NCI-H82 treated with DMSO at 0.1 percent for 48 hours (cell line): ENCODE results near the gene DICER1.
"Not testable (repeated sequence)": the region's sequence is repeated elsewhere in the genome, so short reads cannot be mapped to it uniquely, and the experiment has no call there.

Experiments used
- DNase-seq: peaks from one replicate; lab custom pipeline; 2025; ENCODE audit not compliant: unreplicated experiment; lab: John Stamatoyannopoulos, UW

Gene DICER1

DNA sequence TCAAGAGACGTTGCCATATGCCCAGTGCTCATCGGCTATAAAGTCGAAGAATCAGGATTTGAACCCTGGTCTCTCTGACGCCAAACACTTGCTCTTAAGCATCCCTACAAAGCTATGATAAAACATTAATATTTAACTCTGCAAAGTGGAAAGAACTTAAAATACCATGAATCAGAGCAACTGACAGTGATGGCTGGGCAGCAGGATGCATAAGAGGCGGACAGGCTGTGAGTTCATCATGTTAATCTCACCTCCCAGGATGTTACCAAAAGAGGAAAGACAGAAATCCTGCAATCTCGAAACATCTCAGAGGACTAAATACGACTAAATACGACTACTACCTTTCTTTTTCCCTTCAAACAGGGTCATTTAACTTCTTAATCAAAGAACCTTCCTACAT lies 5.8 kb downstream of the DICER1 start:
- DNase-seq: no peak

DNA sequence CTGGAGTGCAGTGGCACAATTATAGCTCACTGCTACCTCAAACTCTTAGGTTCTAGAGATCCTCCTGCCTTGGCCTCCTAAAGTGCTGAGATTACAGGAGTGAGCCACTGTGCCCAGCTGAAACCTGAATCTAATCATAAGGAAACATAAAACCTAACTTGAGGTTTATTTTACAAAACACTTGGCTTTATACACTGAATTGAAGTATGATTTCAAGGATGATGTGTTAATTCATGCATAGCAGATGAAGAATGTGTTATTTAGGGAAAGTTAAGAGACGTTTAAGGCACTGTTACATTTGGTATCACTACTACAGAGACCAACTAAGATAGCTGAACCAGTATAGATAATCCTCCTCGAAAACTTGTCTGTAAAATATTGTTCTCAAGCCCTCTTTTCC lies 6.4 kb downstream of the DICER1 start:
- no peak for DNase-seq

DNA sequence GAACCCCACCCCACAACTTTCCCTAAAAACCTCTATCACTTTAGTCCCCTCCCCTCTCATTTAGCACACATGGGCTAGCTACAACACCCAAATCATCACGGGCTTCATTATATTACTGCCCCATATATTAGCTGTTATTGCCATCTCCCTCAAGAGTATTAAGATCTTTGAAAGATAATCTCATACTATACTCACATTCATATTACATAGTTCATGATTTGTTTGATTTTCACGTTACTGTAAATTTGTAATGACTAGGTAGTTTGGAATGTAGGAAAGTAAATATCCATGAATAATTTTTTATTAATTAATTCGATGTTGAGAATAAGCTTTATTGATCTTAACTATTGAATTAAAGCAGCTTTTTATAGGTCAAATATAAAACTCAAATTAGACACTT lies 7.9 kb downstream of the DICER1 start:
- DNase-seq: no peak

GRCh38 chr14:95147597-95147996 lies 9.7 kb downstream of the DICER1 start:
- no peak for DNase-seq

GRCh38 chr14:95146079-95146771 lies 11.1 kb downstream of the DICER1 start:
- DNase-seq: no peak

GRCh38 chr14:95144849-95145248 lies 12.5 kb downstream of the DICER1 start:
- DNase-seq: no peak

DNA sequence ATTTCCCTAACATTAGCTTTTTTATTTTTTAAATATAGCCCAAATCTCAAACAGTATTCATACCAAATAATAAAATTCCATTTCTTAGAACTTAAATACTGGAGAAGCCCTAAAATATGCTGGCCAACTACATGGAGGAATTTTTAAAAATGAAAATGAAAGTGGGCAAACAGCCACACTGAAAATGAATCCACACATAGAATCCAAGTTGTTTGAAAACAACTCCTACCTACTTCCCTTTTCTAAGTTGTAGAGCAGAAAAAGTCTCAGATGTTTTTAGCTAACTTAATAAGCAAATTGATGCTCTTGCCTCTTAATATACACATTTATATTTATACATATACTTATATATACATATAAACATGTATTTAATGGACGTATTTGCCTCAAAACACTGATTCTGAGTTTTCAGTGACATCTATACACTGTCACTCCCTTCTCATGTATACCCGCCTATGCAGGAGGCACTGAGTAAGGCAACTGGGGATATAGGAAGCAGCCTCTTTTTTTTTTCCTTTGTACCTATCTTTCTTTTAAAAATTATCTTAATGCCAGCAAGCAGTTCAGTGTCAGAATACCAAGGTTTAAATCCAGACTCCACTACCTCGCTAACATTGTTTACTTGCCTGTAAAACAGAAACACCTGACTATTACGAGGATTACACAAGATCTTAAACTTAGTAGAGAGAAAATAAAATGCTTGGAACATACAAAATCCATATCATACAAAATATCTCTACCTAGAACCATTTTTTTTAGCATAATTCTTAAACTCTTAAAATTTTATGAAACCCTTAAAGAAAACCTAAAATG lies 13.3 kb downstream of the DICER1 start:
- no peak for DNase-seq

DNA sequence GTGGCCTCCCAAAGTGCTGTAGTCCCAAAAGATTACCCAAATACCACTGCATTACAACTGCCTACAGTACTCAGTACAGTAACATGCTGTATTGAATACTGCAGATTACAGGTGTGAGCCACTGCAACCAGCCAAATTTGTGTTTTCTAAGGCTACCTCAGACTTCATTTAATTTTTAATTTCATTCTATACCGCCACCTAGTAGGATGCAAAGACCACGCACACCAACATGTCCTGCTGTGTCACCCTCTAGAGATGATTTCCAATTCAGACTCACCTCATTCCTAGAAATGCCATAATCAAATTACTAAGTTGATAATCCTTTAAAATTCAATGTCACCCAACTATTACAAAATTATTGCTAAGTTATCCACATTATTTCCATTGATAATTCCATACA lies 15.1 kb downstream of the DICER1 start:
- DNase-seq: no peak

DNA sequence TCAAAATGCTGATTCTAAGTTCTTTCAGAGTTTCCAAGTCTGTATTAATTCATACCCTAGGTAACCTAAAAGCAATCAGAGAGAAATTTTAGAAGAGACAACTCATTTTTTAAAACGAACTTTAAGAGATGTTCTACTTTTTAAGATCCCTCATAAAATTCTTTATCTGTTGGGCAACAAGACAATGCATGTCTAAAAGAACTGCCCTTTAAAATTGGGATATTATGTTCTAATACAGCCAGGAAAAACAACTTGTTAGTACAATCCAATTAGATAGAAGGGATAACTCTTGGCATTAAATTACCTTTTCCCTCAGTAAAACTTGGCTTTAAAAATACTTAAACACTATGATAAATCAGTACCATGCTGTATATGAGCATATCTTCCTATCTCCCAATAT lies 15.6 kb downstream of the DICER1 start:
- no peak for DNase-seq

- DNase-seq: no peak
Measured at GRCh38 chr14:95140060-95140858, 17.1 kb downstream of the DICER1 start.

DNA sequence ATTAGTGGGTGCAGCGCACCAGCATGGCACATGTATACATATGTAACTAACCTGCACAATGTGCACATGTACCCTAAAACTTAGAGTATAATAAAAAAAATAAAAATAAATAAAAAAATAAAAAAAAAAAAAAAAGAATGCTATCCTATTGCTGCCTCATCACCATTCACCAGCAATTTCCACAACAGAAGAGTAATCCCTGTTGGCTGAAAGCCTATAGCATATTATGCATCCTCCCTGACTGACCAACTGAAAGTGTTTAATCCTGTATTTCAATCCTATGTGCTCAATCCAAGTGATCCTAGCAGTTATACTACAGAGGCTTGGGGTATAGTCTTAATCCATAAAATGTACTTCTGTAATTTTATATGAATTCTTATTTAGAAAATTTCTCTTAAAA lies 18.5 kb downstream of the DICER1 start:
- DNase-seq: no peak

DNA sequence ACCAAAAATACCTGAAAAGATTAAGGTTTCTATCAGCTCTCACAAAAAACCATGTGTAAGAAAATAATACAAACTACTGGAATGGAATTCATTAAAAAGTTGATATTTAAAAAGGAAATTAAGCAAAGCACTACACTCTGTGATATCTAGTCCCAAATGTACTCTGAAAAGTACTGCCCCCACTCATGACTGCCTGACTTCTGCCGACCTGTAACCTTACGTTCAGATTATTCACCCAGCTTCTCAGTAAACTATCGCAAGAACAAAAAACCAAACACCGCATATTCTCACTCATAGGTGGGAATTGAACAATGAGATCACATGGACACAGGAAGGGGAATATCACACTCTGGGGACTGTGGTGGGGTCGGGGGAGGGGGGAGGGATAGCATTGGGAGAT lies 18.9 kb downstream of the DICER1 start:
- DNase-seq: not testable (repeated sequence)

- DNase-seq: no peak
Measured at GRCh38 chr14:95137804-95138167, 19.5 kb downstream of the DICER1 start.

DNA sequence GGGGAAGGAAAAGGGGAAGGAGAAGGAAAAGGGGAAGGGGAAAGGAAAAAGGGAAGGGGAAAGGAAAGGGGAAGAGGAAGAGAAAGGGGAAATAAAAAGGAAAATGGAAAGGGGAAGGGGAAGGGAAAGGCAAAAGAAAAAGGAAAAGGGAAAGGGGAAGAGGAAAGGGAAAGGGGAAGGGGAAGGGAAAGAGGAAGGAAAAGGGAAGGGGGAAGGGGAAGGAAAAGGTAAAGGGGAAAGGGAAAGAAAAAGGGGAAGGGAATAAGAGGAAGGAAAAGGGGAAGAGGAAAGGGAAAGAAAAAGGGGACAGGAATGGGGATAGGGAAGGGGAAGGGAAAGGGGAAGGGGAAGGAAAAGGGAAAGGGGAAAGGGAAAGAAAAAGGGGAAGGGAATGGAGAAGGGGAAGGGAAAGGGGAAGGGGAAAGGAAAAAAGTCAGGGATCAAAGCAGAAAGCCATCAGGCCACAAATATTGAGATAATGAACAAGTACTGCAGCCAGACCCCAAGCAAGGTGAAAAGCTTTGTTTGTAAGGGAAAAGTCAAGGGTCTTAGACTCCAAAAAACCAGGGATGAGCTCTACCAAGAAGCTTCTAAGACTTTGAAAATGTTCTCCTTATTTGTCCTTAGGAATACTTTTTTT lies 20.0 kb downstream of the DICER1 start:
- no peak for DNase-seq

GRCh38 chr14:95136631-95137030 lies 20.7 kb downstream of the DICER1 start:
- no peak for DNase-seq

DNA sequence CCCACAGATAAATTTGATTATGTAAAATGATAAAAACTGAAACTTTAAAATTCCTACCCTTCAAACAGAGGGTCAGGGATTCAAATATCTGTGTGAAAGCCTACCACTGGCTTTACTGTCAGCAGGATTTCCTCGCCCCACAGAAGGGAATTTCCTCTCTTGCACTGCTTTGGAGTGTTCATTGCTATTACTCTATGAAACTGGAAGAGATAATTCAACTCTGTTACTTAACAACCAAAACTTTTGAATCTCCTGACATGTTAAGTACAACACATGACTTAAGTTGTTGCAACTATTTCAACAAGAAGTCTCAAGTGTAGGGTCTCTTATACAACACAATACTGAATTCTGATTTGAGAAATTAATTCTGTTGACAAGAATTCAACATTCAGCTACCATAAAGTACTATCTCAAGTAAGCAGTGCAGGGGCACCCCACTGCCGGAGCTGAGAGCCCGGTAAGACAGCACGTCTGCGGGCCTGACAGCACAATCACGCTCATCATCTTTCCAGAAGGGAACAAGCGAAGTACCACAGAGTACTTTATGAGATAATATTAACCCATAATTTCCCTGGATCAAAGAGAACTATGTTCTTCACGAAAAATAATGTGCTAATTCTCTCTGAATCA lies 22.9 kb downstream of the DICER1 start:
- DNase-seq: no peak

DNA sequence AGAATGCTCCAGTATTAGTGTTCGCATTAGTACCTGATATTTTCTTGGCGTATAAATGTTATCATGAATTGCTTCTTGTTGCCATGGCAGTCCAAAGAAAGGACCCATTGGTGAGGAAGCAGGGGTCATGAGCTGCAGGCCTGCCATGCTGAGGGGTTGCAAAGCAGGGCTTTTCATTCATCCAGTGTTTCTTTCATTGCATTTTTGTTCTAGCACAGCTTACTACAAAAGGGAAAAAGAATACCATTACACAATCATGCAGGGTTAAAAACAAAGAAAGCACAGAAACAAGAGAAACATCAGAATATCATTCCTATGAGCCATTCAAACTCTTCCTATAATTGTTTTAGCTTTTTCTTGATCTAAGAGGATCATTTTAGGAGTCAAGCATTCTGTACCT lies 24.0 kb downstream of the DICER1 start:
- no peak for DNase-seq

GRCh38 chr14:95132760-95133159 lies 24.6 kb downstream of the DICER1 start:
- no peak for DNase-seq

DNA sequence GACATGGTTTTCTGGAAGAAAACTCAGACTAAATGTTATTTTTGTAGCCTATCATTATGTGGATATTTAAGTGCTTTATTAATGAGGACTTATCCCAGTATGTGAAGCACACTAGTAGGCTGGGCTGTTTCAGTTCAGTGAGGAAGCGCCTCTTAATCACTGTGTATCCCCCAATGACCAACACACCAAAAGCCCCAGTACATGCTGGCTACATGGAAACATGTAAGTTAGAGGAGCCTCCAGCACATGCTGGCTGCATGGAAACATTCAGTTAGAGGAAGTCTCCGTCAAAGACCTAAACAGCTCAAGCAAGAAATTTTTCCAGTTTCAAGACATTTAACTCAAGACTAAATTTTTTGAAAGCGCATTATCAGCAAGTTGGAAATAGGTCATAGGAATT lies 26.8 kb downstream of the DICER1 start:
- no peak for DNase-seq

DNA sequence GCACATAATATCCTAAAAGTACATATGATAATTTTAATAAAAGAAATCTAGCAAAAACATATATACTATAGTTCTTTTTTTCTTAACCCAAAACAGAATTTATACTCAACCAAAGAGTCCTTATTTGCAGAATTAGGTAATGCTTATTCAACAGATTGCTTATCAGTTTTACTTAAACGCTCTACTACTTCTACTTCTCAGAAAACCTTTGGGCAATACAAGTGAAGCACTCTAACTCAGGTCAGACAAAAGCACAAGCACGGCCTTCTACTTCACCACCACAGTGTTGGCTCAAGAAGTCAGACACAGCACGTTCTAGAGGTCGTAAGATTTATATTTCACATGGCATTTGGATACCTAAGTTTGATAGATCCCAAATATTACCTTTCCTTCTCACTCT lies 29.2 kb downstream of the DICER1 start:
- DNase-seq: no peak

GRCh38 chr14:95127531-95127911 lies 29.8 kb downstream of the DICER1 start:
- no peak for DNase-seq
